Measurements from ENCODE around the gene AP3D1. TPM values are rescaled to one million over a fixed set of nuclear protein-coding genes. Genes with fewer than 3 reads are reported as not detected.

The AP3D1 gene
- total and polyA plus RNA-seq, 9 of the 15 experiments (the other 6 are each of a cell fraction or from before 2014, with no cell fraction given), result 1.2 to 86.1 (median 35.9) TPM

DNA sequence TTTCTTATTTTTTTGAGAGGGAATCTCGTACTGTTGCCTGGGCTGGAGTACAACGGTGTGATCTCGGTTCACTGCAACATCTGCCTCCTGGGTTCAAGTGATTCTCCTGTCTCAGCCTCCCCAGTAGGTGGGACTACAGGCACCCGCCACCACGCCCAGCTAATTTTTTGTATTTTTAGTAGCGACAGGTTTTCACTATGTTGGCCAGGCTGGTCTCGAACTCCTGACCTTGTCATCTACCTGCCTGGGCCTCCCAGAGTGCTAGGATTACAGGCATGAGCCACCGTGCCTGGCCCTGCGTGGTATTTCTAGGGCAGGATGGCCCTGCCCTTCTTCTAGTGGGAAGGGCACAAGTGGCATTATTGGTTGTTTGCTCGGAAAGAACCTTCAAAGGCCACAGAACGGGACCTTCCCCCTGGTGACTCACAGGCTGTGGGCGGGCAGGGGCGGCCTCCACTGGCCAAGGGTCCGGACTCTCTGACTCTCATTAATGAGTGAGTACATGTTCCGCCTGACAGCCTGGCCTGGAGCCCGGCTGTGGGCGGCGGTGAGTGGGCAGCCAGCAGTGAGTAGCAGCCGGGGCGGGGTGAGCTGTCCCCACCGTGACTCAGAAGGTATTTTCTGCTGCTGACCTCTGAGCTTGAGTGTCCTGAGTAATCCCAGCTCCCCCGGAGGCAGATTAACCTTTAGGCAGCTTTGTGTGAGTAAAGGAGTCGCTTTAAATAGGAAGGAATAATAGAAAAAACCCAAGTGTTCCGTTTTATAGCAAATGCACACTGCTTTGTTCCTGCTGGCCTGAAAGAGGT lies 17.5 kb upstream of the AP3D1 start (continued):
- TF ChIP-seq, protein P1, sequence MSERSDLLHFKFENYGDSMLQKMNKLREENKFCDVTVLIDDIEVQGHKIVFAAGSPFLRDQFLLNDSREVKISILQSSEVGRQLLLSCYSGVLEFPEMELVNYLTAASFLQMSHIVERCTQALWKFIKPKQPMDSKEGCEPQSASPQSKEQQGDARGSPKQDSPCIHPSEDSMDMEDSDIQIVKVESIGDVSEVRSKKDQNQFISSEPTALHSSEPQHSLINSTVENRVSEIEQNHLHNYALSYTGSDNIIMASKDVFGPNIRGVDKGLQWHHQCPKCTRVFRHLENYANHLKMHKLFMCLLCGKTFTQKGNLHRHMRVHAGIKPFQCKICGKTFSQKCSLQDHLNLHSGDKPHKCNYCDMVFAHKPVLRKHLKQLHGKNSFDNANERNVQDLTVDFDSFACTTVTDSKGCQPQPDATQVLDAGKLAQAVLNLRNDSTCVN (CRISPR knock-in tag; IDR thresholded peaks at IDR 0.05), result no peak
- no peak for TF ChIP-seq ZNF561 (CRISPR knock-in tag; conservative IDR thresholded peaks at IDR 0.05)
- no peak for TF ChIP-seq ZNF717 (CRISPR knock-in tag; IDR thresholded peaks at IDR 0.05)
- TF ChIP-seq ELF2 (CRISPR knock-in tag; IDR thresholded peaks at IDR 0.05), result no peak
- TF ChIP-seq ATF7 (IDR thresholded peaks at IDR 0.05), result peak; percentile 94
- TF ChIP-seq, protein P2, sequence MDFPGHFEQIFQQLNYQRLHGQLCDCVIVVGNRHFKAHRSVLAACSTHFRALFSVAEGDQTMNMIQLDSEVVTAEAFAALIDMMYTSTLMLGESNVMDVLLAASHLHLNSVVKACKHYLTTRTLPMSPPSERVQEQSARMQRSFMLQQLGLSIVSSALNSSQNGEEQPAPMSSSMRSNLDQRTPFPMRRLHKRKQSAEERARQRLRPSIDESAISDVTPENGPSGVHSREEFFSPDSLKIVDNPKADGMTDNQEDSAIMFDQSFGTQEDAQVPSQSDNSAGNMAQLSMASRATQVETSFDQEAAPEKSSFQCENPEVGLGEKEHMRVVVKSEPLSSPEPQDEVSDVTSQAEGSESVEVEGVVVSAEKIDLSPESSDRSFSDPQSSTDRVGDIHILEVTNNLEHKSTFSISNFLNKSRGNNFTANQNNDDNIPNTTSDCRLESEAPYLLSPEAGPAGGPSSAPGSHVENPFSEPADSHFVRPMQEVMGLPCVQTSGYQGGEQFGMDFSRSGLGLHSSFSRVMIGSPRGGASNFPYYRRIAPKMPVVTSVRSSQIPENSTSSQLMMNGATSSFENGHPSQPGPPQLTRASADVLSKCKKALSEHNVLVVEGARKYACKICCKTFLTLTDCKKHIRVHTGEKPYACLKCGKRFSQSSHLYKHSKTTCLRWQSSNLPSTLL (IDR thresholded peaks at IDR 0.05), result no peak
- TF ChIP-seq PYGO2 (tag; IDR thresholded peaks at IDR 0.05), result no peak
- peak; percentile 80 for TF ChIP-seq SMARCC2 (IDR thresholded peaks at IDR 0.05; ENCODE audit: low read depth)
- no peak for TF ChIP-seq TEAD2 (tag; IDR thresholded peaks at IDR 0.05)
- TF ChIP-seq, protein P3, sequence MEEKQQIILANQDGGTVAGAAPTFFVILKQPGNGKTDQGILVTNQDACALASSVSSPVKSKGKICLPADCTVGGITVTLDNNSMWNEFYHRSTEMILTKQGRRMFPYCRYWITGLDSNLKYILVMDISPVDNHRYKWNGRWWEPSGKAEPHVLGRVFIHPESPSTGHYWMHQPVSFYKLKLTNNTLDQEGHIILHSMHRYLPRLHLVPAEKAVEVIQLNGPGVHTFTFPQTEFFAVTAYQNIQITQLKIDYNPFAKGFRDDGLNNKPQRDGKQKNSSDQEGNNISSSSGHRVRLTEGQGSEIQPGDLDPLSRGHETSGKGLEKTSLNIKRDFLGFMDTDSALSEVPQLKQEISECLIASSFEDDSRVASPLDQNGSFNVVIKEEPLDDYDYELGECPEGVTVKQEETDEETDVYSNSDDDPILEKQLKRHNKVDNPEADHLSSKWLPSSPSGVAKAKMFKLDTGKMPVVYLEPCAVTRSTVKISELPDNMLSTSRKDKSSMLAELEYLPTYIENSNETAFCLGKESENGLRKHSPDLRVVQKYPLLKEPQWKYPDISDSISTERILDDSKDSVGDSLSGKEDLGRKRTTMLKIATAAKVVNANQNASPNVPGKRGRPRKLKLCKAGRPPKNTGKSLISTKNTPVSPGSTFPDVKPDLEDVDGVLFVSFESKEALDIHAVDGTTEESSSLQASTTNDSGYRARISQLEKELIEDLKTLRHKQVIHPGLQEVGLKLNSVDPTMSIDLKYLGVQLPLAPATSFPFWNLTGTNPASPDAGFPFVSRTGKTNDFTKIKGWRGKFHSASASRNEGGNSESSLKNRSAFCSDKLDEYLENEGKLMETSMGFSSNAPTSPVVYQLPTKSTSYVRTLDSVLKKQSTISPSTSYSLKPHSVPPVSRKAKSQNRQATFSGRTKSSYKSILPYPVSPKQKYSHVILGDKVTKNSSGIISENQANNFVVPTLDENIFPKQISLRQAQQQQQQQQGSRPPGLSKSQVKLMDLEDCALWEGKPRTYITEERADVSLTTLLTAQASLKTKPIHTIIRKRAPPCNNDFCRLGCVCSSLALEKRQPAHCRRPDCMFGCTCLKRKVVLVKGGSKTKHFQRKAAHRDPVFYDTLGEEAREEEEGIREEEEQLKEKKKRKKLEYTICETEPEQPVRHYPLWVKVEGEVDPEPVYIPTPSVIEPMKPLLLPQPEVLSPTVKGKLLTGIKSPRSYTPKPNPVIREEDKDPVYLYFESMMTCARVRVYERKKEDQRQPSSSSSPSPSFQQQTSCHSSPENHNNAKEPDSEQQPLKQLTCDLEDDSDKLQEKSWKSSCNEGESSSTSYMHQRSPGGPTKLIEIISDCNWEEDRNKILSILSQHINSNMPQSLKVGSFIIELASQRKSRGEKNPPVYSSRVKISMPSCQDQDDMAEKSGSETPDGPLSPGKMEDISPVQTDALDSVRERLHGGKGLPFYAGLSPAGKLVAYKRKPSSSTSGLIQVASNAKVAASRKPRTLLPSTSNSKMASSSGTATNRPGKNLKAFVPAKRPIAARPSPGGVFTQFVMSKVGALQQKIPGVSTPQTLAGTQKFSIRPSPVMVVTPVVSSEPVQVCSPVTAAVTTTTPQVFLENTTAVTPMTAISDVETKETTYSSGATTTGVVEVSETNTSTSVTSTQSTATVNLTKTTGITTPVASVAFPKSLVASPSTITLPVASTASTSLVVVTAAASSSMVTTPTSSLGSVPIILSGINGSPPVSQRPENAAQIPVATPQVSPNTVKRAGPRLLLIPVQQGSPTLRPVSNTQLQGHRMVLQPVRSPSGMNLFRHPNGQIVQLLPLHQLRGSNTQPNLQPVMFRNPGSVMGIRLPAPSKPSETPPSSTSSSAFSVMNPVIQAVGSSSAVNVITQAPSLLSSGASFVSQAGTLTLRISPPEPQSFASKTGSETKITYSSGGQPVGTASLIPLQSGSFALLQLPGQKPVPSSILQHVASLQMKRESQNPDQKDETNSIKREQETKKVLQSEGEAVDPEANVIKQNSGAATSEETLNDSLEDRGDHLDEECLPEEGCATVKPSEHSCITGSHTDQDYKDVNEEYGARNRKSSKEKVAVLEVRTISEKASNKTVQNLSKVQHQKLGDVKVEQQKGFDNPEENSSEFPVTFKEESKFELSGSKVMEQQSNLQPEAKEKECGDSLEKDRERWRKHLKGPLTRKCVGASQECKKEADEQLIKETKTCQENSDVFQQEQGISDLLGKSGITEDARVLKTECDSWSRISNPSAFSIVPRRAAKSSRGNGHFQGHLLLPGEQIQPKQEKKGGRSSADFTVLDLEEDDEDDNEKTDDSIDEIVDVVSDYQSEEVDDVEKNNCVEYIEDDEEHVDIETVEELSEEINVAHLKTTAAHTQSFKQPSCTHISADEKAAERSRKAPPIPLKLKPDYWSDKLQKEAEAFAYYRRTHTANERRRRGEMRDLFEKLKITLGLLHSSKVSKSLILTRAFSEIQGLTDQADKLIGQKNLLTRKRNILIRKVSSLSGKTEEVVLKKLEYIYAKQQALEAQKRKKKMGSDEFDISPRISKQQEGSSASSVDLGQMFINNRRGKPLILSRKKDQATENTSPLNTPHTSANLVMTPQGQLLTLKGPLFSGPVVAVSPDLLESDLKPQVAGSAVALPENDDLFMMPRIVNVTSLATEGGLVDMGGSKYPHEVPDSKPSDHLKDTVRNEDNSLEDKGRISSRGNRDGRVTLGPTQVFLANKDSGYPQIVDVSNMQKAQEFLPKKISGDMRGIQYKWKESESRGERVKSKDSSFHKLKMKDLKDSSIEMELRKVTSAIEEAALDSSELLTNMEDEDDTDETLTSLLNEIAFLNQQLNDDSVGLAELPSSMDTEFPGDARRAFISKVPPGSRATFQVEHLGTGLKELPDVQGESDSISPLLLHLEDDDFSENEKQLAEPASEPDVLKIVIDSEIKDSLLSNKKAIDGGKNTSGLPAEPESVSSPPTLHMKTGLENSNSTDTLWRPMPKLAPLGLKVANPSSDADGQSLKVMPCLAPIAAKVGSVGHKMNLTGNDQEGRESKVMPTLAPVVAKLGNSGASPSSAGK (IDR thresholded peaks at IDR 0.05), result no peak
- no peak for TF ChIP-seq ZNF444 (CRISPR knock-in tag; IDR thresholded peaks at IDR 0.05)
- TF ChIP-seq ZNF24 (IDR thresholded peaks at IDR 0.05), result peak; percentile 6; the same call in 1 of the 2 replicates
- TF ChIP-seq MTA3 (IDR thresholded peaks at IDR 0.05; ENCODE audit: borderline replicate concordance), result 0 out of 2 replicates have a peak, but pooled peaks have one; percentile 79
- TF ChIP-seq ARHGAP35 (IDR thresholded peaks at IDR 0.05; ENCODE audit: partially characterized antibody), result no peak
